Fibroblast of lung (primary cell): ENCODE measurements around the gene CFAP57. TPM values are rescaled to one million over a fixed set of nuclear protein-coding genes. Genes with fewer than 3 reads are reported as not detected.

ENCODE experiments used
- DNase-seq, 2 donors: peaks; one replicate each; pipeline versions ENCODE4 v3.0.0 to v3.0.0-alpha.2; 2010; ENCODE audit warnings: low read depth in 2 of 2
- H2AFZ ChIP-seq: 2 replicates; pipeline ENCODE4 v1.5.1; 2012; ENCODE audit warnings: low read length, control low read depth, inconsistent platforms
- H3K27ac ChIP-seq: 2 replicates; pipeline ENCODE4 v1.5.1; 2011; ENCODE audit warnings: low read length, control low read depth; ENCODE audit not compliant: insufficient read depth
- H3K27me3 ChIP-seq: 2 replicates; pipeline ENCODE4 v1.5.1; 2011; ENCODE audit warnings: mild to moderate bottlenecking, low read length; ENCODE audit not compliant: control insufficient read depth, insufficient read depth
- H3K36me3 ChIP-seq: 2 replicates; pipeline ENCODE4 v1.5.1; 2011; ENCODE audit warnings: low read length; ENCODE audit not compliant: control insufficient read depth, insufficient read depth
- H3K4me1 ChIP-seq: 2 replicates; pipeline ENCODE4 v1.5.1; 2011; ENCODE audit warnings: low read length; ENCODE audit not compliant: control insufficient read depth, insufficient read depth; ENCODE audit errors: extremely low read depth
- H3K4me2 ChIP-seq: 2 replicates; pipeline ENCODE4 v1.5.1; 2011; ENCODE audit warnings: low read length, control low read depth; ENCODE audit not compliant: insufficient read depth; ENCODE audit errors: extremely low read depth
- H3K4me3 ChIP-seq, 4 experiments: fragments of 200-600 bp in 1 of 4; sonication (generic) in 1 of 4; replicated peaks in 1 of 4; 2 replicates each; pipeline ENCODE4 v1.5.1; 2011 to 2016; ENCODE audit warnings: low read length in 4 of 4, low read depth in 3 of 4, mild to moderate bottlenecking in 3 of 4, control low read depth in 2 of 4, inconsistent platforms in 1 of 4, mixed read lengths in 1 of 4; ENCODE audit not compliant: insufficient read depth in 1 of 4; ENCODE audit errors: control extremely low read depth in 1 of 4
- H3K79me2 ChIP-seq: 2 replicates; pipeline ENCODE4 v1.5.1; 2012; ENCODE audit warnings: mild to moderate bottlenecking, low read length, inconsistent platforms; ENCODE audit not compliant: control insufficient read depth, insufficient read depth
- H3K9ac ChIP-seq: 2 replicates; pipeline ENCODE4 v1.5.1; 2011; ENCODE audit warnings: mild to moderate bottlenecking, low read length, control low read depth; ENCODE audit not compliant: insufficient read depth
- H3K9me3 ChIP-seq: 2 replicates; pipeline ENCODE4 v1.5.1; 2012; ENCODE audit warnings: low read depth, low read length; ENCODE audit not compliant: control insufficient read depth, insufficient read depth
- H4K20me1 ChIP-seq: 2 replicates; pipeline ENCODE4 v1.5.1; 2011; ENCODE audit warnings: low read length; ENCODE audit not compliant: control insufficient read depth, insufficient read depth; ENCODE audit errors: extremely low read depth
- CTCF ChIP-seq, 2 donors: IDR thresholded peaks in 1 of 2; conservative IDR thresholded peaks in 1 of 2; 1 replicate in 1 of 2; 2 replicates in 1 of 2; pipeline ENCODE4 v1.5.1; 2011 to 2012; ENCODE audit warnings: low read length in 2 of 2, control low read depth in 1 of 2, inconsistent platforms in 1 of 2, low read depth in 1 of 2, mild to moderate bottlenecking in 1 of 2
- EZH2 ChIP-seq: IDR thresholded peaks from 2 replicates; pipeline ENCODE4 v1.5.1; 2012; ENCODE audit warnings: low read length, control low read depth, mild to moderate bottlenecking; ENCODE audit errors: missing control alignments
- polyA plus RNA-seq, 2 donors: library from polyadenylated mRNA; depleted of rRNA in 1 of 2; stranded (reverse) in 1 of 2; unstranded in 1 of 2; fragments of >200 nt; gene quantifications; 2 replicates each; pipeline ENCODE4 v1.2.1, GENCODE V29; 2011 to 2012; ENCODE audit warnings: missing spikeins in 1 of 2
- total RNA-seq: library from RNA; depleted of rRNA; stranded (reverse); fragments of >200 nt; gene quantifications from 2 replicates; pipeline ENCODE4 v1.2.1, GENCODE V29; 2014

The CFAP57 gene
- total and polyA plus RNA-seq, 2 donors (not counting 1 experiment from before 2014, with no cell fraction given): 0.17 to 0.22 TPM

- Histone ChIP-seq H3K79me2 (no peaks in the 10 kb centered on the region), H3K27ac (no peak overlapping the region), H4K20me1 (no peaks in the 10 kb centered on the region), H3K4me1 (no peaks in the 10 kb centered on the region), H3K4me3 (no peak overlapping the region), H2AFZ (no peak overlapping the region), H3K9me3 (no peaks in the 10 kb centered on the region), H3K9ac (no peak overlapping the region), H3K27me3 (peaks cover 2% of the 10 kb centered on the region), H3K4me2 (no peak overlapping the region), H3K36me3 (no peaks in the 10 kb centered on the region)
- TF ChIP-seq CTCF (conservative IDR thresholded peaks at IDR 0.05 in 1 of 2, IDR thresholded peaks at IDR 0.05 in 1 of 2; ENCODE audit: low read depth in 1 of 2, low read length in 2 of 2) (no peak), EZH2 (no peak)
- no peak for DNase-seq
Observed at GRCh38 chr1:43184388-43184787, 12.3 kb downstream of the CFAP57 start.

GRCh38 chr1:43184995-43185394 is 12.9 kb downstream of the CFAP57 start:
- H3K4me1 ChIP-seq: no peaks in the 10 kb centered on the region
- H3K9ac ChIP-seq: no peak overlapping the region
- H3K27ac ChIP-seq: no peak overlapping the region
- no peak overlapping the region for H2AFZ ChIP-seq
- H3K4me3 ChIP-seq: no peak overlapping the region
- no peaks in the 10 kb centered on the region for H4K20me1 ChIP-seq
- H3K36me3 ChIP-seq: no peaks in the 10 kb centered on the region
- H3K9me3 ChIP-seq: no peaks in the 10 kb centered on the region
- H3K4me2 ChIP-seq: no peak overlapping the region
- H3K27me3 ChIP-seq: peaks cover 2% of the 10 kb centered on the region
- no peak for DNase-seq
- TF ChIP-seq EZH2: no peak
- no peak for TF ChIP-seq CTCF (conservative IDR thresholded peaks at IDR 0.05 in 1 of 2, IDR thresholded peaks at IDR 0.05 in 1 of 2; ENCODE audit: low read depth in 1 of 2, low read length in 2 of 2)
- no peaks in the 10 kb centered on the region for H3K79me2 ChIP-seq

GRCh38 chr1:43188106-43188505 is 16.0 kb downstream of the CFAP57 start:
- H3K9me3 ChIP-seq: no peaks in the 10 kb centered on the region
- H2AFZ ChIP-seq: no peak overlapping the region
- TF ChIP-seq CTCF (conservative IDR thresholded peaks at IDR 0.05 in 1 of 2, IDR thresholded peaks at IDR 0.05 in 1 of 2; ENCODE audit: low read depth in 1 of 2, low read length in 2 of 2): no peak
- TF ChIP-seq EZH2: no peak
- H3K79me2 ChIP-seq: no peaks in the 10 kb centered on the region
- no peak for DNase-seq
- peaks cover 2% of the 10 kb centered on the region for H3K27me3 ChIP-seq
- no peak overlapping the region for H3K4me2 ChIP-seq
- H3K4me3 ChIP-seq: no peak overlapping the region
- H3K9ac ChIP-seq: no peak overlapping the region
- H3K4me1 ChIP-seq: no peaks in the 10 kb centered on the region
- no peaks in the 10 kb centered on the region for H4K20me1 ChIP-seq
- H3K27ac ChIP-seq: no peak overlapping the region
- no peaks in the 10 kb centered on the region for H3K36me3 ChIP-seq
